NCI-H187 (cell line): ENCODE data around the gene ZEB2.

Experiments
- DNase-seq, 2 experiments: peaks; one replicate each; lab custom pipeline; 2025; lab: John Stamatoyannopoulos, UW

The ZEB2 gene

GRCh38 chr2:144512891-144513351 lies 7.0 kb downstream of the ZEB2 start:
- DNase-seq: no peak

GRCh38 chr2:144512470-144512869 lies 7.4 kb downstream of the ZEB2 start:
- no peak for DNase-seq

- no peak for DNase-seq
Measured at GRCh38 chr2:144511937-144512336, 8.0 kb downstream of the ZEB2 start.

DNA sequence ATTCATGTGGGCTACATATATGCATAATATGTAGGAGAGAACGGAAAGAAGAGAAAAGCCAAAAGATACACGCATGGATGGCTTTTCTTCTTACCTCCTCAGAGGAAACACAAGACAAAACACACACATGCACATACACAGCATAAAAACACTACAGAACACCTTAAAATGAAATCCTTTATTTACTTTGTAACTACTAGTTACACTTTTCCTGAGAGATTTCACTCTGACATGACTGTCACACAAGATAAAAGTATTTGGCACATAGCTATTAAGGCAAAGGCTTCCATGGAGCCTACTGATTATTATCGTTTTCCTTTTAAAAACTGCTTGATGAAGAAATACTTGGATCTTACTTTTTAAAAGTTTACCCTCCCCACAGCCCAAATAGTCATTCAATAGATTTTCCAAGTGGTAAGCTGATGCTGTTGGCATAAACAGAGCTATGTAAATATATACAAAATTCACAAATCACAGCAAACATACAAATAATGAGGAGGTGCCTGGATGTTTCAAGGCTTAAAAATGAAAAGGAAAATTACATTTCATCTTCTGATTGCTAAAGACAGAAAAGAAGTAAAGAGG lies 8.6 kb downstream of the ZEB2 start:
- no peak for DNase-seq

DNA sequence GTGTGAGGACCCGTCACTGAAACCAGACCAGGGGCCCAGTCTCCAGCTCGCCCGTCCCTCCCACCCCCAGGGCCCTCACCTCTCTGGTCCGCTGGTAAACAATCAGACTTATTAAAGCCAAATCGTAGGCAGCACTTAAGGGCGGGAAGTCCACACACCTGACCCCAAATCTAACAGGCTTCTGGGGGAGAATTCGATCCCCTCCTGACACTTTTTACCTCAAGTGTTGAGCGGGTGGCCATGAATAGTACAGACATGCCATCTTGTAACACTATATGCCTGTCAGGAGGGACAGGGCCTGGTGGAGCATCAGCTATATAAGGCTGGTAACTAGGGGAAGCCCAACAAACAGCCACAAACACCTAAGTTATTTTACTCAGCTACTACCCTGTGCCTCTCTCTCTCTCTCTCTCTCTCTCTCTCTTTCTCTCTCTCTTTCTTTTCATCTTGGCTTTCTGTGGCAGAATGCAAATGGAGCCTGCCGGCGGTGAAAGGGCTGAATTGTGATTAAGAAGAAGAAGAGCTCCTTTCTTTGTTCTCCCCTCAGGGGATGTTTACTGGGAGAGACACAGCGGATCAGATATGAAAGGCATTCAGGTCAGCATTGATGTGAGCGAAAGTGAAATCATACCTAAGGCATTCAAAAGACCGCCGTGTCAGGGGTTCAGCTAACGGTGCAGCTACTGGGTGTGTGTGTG lies 9.5 kb downstream of the ZEB2 start:
- no peak for DNase-seq

GRCh38 chr2:144509879-144510221 lies 10.1 kb downstream of the ZEB2 start:
- DNase-seq: no peak

- no peak for DNase-seq
Measured at GRCh38 chr2:144509001-144509878, 10.7 kb downstream of the ZEB2 start.

- DNase-seq: no peak
Measured at GRCh38 chr2:144508172-144508851, 11.6 kb downstream of the ZEB2 start.

DNA sequence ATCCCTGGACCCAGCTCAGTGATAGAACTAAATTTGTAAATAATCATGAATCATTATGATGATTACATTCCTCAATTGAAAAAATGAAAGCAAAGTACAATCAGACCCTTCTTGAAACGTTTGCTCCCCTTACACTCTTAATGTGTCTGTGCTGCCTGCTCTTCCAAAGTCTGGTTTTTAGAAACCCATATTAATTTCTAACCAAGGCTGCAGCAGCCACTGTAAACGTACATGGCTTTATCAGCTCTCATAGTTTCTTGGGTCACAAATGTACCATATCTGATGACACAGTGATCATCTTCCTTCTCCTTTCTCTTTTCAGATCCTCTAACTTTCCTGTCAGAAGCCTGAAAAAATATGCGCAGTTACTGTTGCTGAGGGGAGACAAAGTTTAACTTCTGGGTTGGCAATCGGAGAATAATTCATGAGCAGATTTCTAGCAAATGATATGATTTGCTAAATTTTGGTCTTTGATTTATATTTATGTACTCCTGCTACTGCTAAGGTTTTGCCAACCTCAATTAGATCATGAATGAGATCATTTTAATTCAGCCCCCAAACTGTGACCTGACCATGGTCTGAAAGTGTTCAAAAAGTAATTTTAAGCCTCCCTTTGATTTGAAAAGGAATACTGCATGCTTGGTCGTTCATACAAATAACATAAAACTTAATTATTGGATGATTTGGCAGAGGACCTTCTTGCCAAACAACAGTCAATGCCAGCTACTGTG lies 12.3 kb downstream of the ZEB2 start:
- DNase-seq: no peak

- DNase-seq: no peak
Measured at GRCh38 chr2:144505245-144505831, 14.6 kb downstream of the ZEB2 start.

DNA sequence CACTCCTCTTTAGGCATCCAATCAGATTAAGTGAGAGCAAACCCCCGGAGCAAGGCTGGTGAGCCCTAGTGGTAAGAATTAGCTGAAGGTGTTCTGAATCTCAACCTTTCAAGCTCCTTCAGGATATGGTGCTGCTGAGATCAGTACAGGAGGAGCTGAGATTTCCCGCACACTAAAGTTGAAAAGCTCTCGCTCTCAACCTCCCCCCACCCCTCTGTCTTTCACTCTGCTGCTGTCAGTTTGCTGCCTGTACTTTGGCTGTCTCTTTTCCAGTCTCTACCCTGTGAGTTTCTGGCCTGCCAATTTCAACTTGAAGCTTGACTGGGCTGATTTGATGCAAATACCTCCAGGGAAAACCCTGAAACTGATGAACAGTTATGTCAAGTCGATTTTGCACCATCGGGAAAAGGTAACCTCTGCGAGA lies 15.7 kb downstream of the ZEB2 start:
- DNase-seq: no peak

- DNase-seq: no peak
Measured at GRCh38 chr2:144503242-144503641, 16.7 kb downstream of the ZEB2 start.

GRCh38 chr2:144502369-144502768 lies 17.6 kb downstream of the ZEB2 start:
- no peak for DNase-seq

DNA sequence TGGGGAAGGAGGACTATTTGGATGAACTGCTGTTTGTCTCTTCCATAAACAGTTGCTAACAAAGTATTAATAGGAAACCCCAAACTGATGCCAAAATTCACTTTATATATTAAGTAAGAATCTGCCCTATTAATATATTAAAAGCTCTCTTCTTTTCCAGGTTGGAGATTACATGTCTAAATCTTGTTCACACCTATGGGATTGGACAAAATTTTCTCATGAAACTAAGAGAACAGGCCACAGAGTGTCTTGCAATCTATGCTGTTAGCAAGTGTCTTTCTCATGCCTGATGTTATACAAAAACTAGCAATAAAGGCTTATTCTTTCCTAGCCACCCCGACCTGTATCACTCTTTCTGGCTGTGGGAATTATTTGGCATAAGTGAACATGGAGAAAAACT lies 18.3 kb downstream of the ZEB2 start:
- no peak for DNase-seq

DNA sequence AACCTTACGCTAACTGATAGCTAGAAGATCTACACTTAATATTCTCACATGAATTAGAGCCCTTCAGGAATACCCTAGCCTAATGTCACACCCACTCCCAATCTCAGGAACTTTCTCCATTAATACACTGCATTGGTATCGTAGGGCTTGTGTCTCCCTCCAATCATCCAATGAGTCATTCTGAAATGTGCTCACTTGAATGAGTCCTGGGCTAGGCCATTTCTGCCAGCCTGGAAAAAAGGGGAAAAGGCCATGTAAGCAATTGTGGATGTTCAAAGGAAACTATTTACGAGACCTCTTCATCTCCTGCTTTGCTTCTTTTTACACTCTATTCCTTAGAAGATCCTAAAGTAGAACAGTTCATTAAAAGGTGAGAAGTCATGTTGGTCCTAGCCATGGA lies 18.8 kb downstream of the ZEB2 start:
- no peak for DNase-seq

- DNase-seq: no peak
Measured at GRCh38 chr2:144500563-144500962, 19.4 kb downstream of the ZEB2 start.

- DNase-seq: no peak
Measured at GRCh38 chr2:144498277-144498676, 21.6 kb downstream of the ZEB2 start.

- DNase-seq: no peak
Measured at GRCh38 chr2:144496977-144497598, 22.8 kb downstream of the ZEB2 start.

DNA sequence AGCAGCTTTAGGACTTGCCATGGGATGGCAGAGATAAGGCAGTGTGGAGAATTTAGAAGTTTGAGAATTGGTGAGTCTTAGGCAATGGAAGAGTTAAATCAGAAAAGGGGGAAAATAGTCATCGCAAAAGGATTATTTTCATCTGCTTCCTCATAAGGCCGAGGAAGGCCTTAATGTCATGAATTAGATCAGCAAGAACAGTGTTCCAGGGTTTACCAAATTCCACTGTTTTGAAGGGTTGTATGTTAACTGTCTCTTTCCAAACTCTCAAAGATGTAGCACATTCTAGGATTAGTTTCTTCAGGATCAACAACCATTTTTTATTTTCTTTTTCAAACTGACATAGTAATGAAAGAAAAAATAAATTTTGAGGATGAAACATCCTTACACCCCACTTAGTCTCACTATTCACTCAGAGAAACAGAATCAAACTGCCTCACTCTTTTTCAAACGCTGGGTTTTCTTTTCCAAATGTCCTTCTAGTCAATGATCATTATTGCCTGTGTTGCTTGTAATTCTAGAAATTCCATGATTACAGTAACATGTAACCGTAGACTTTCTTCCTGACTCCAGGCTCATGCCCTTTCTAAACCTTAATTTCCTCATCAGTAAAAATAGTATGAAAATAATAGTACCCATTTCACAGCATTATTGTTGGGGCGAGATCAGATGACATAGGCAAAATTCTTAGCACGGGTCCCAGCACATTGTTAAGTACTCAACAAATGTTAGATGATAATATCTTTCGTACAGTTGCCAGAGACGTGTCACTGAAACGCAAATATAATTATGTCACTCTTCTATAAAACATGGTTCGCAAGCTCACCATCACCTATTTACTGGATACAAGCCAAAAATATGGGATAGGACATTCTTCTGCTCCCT lies 23.6 kb downstream of the ZEB2 start:
- DNase-seq: no peak
